HepG2 (cell line): ENCODE measurements around the gene ATOH8. TPM values are rescaled to one million over a fixed set of nuclear protein-coding genes. Genes with fewer than 3 reads are reported as not detected.

Experiments
- ATAC-seq: fragments of 200-7000 bp; cut with Tn5 transposase; 3 replicates; pipeline ENCODE4 v1.9.1; 2020; ENCODE audit warnings: mild to moderate bottlenecking, moderate library complexity
- BruUV-seq: library from RNA; stranded (reverse); fragments of 400-500 nt; replicated peaks from 2 replicates; lab custom pipeline; 2021; lab: Mats Ljungman, UMichigan
- CTCF ChIA-PET: fragments of 300-600 bp; formaldehyde crosslinking; extraction: SDS; loops from one replicate; lab custom pipeline; 2021; ENCODE audit warnings: low total read pairs, inconsistent platforms, low intra/inter-chr PET ratio; lab: Yijun Ruan, JAX
- POLR2A ChIA-PET: fragments of 350-600 bp; sonication (Branson Sonifier 250); formaldehyde crosslinking; loops from one replicate; lab custom pipeline; 2020; ENCODE audit warnings: antibody characterized with exemption, inconsistent platforms; lab: Yijun Ruan, JAX
- DNase-seq: peaks from one replicate; pipeline ENCODE4 v3.0.0-alpha.2; 2015; ENCODE audit warnings: low spot score
- FAIRE-seq: peaks from 3 replicates; lab custom pipeline; 2011; peaks lifted over from hg19 to GRCh38; lab: Jason Lieb, UNC
- H2AFZ ChIP-seq: one replicate; pipeline ENCODE4 v1.6.1; 2011; ENCODE audit warnings: low read length, inconsistent platforms
- H3K27ac ChIP-seq: fragments of 300-600 bp; 3 replicates; pipeline ENCODE4 v1.8.0; 2011; ENCODE audit warnings: mixed run types, mild to moderate bottlenecking, mixed read lengths, low read length, inconsistent platforms; ENCODE audit not compliant: insufficient read depth; ENCODE audit errors: extremely low read length
- H3K27me3 ChIP-seq, 2 experiments: fragments of 200-600 bp in 1 of 2; 2 replicates in 1 of 2; 3 replicates in 1 of 2; pipeline versions ENCODE4 v1.6.0 to v1.8.0; 2011; ENCODE audit warnings: low read length in 2 of 2, mild to moderate bottlenecking in 2 of 2, moderate library complexity in 2 of 2, inconsistent platforms in 1 of 2; ENCODE audit not compliant: insufficient read depth in 2 of 2, control insufficient read depth in 1 of 2
- H3K36me3 ChIP-seq, 2 experiments: fragments of 200-600 bp in 1 of 2; replicated peaks in 1 of 2; 2 replicates in 1 of 2; 3 replicates in 1 of 2; pipeline versions ENCODE4 v1.5.1 to v1.8.0; 2011; ENCODE audit warnings: low read length in 2 of 2, inconsistent platforms in 1 of 2; ENCODE audit not compliant: insufficient read depth in 2 of 2, control insufficient read depth in 1 of 2
- H3K4me1 ChIP-seq: 2 replicates; pipeline ENCODE4 v1.5.1; 2012; ENCODE audit warnings: low read length, inconsistent platforms; ENCODE audit not compliant: insufficient read depth
- H3K4me2 ChIP-seq: 2 replicates; pipeline ENCODE4 v1.6.0; 2011; ENCODE audit warnings: low read depth, low read length, inconsistent platforms
- H3K4me3 ChIP-seq, 3 experiments: fragments of 200-600 bp in 1 of 3; sonication (generic), shearing (Covaris generic) in 1 of 3; replicated peaks in 1 of 3; 2 replicates each; pipeline ENCODE4 v1.5.1; 2011 to 2016; ENCODE audit warnings: low read length in 3 of 3, inconsistent platforms in 2 of 3, low read depth in 2 of 3, mild to moderate bottlenecking in 2 of 3, control low read depth in 1 of 3, mixed read lengths in 1 of 3; ENCODE audit not compliant: insufficient read depth in 1 of 3
- H3K79me2 ChIP-seq: one replicate; pipeline ENCODE4 v1.6.1; 2011; ENCODE audit warnings: low read length, inconsistent platforms; ENCODE audit not compliant: insufficient read depth
- H3K9ac ChIP-seq: 2 replicates; pipeline ENCODE4 v1.6.0; 2011; ENCODE audit warnings: mild to moderate bottlenecking, low read depth, low read length, inconsistent platforms; ENCODE audit not compliant: insufficient read depth
- H3K9me3 ChIP-seq: 2 replicates; pipeline ENCODE4 v1.5.1; 2012; ENCODE audit warnings: mild to moderate bottlenecking, low read length
- H4K20me1 ChIP-seq: 2 replicates; pipeline ENCODE4 v1.6.0; 2011; ENCODE audit warnings: inconsistent platforms, mild to moderate bottlenecking, low read length, moderate library complexity; ENCODE audit not compliant: insufficient read depth
- AGO2 ChIP-seq: fragments of 200-400 bp; formaldehyde crosslinking; optimal IDR thresholded peaks from 2 replicates; pipeline ENCODE3; 2017; ENCODE audit warnings: mild to moderate bottlenecking, low read depth, low read length, moderate library complexity
- HMGA1 ChIP-seq: sonication (generic); formaldehyde crosslinking; conservative IDR thresholded peaks from 2 replicates; pipeline ENCODE4 v1.4.0; 2020; ENCODE audit warnings: missing genetic modification reagents
- HNRNPUL1 ChIP-seq: fragments of 200-400 bp; formaldehyde crosslinking; IDR thresholded peaks from 2 replicates; pipeline ENCODE4 v1.6.1; 2017; ENCODE audit warnings: low read depth, mild to moderate bottlenecking, low read length, moderate library complexity
- PHF20 ChIP-seq: sonication (generic); formaldehyde crosslinking; IDR thresholded peaks from 2 replicates; pipeline ENCODE4 v1.5.0; 2020; ENCODE audit warnings: mild to moderate bottlenecking, missing genetic modification reagents
- PREB ChIP-seq: sonication (generic); formaldehyde crosslinking; IDR thresholded peaks from 2 replicates; pipeline ENCODE4 v1.4.0; 2020; ENCODE audit warnings: missing genetic modification reagents
- SP140L ChIP-seq: sonication (generic); formaldehyde crosslinking; IDR thresholded peaks from 2 replicates; pipeline ENCODE4 v1.4.0; 2020; ENCODE audit warnings: missing genetic modification reagents, borderline replicate concordance
- ZBTB2 ChIP-seq: sonication (generic); formaldehyde crosslinking; IDR thresholded peaks from 2 replicates; pipeline ENCODE4 v1.8.0; 2022; ENCODE audit warnings: low read depth, missing genetic modification reagents
- ZNF33B ChIP-seq: sonication (generic); formaldehyde crosslinking; IDR thresholded peaks from 2 replicates; pipeline ENCODE4 v1.5.1; 2020; ENCODE audit warnings: mild to moderate bottlenecking, missing genetic modification reagents
- ZZZ3 ChIP-seq: sonication (generic); formaldehyde crosslinking; IDR thresholded peaks from 2 replicates; pipeline ENCODE4 v1.4.0; 2020; ENCODE audit warnings: missing genetic modification reagents, mild to moderate bottlenecking, borderline replicate concordance
- WGBS: methylation state at CpG from one replicate; pipeline ENCODE4 v1.1.6; 2017; ENCODE audit warnings: low lambda C conversion rate; 5-methylcytosine and 5-hydroxymethylcytosine counted together
- in situ Hi-C: cut with HindIII; loops from 2 replicates; pipeline ENCODE4 v1.10.0; 2017; ENCODE audit warnings: low pct_unique_long_range_greater_than_20kb; ENCODE audit not compliant: extremely low pct_ligation_motif_present
- intact Hi-C: fragments of 100-400 bp; cut with micrococcal nuclease; formaldehyde crosslinking; loops from one replicate; pipeline ENCODE4 v1.10.0; 2022; ENCODE audit not compliant: unreplicated experiment
- polyA plus RNA-seq, 8 experiments: library from polyadenylated mRNA; depleted of rRNA in 3 of 8; stranded (reverse) in 7 of 8; unstranded in 1 of 8; fragments of >200 nt; fragmentation: Illumina TruSeq in 4 of 8; extraction: Trizol in 4 of 8; gene quantifications; 2 replicates each; pipeline versions ENCODE4 v1.2.1 to v1.2.3, GENCODE V29; 2011 to 2016; ENCODE audit warnings: low read depth in 4 of 8, missing spikeins in 1 of 8, mixed read lengths in 1 of 8; ENCODE audit not compliant: insufficient read depth in 1 of 8
- total RNA-seq, 5 experiments: library from RNA; depleted of rRNA; stranded (reverse); fragments of >200 nt; fragmentation: Illumina TruSeq; extraction: Trizol; gene quantifications; 2 replicates each; pipeline ENCODE4 v1.2.3, GENCODE V29; 2016; ENCODE audit warnings: low read depth in 1 of 5

ATOH8 gene
- total and polyA plus RNA-seq, 2 of the 13 experiments (the other 11 are each of a cell fraction or from before 2014, with no cell fraction given) = 0.13 to 0.61 TPM

GRCh38 chr2:85729825-85730510 lies 23.8 kb upstream of the ATOH8 start (continued):
- TF ChIP-seq HNRNPUL1 (no peak), AGO2 (no peak), ZBTB2 (CRISPR knock-in tag) (no peak)

GRCh38 chr2:85730686-85731230 lies 23.0 kb upstream of the ATOH8 start:
- POLR2A ChIA-PET = no interaction called here
- H3K36me3 ChIP-seq = no peaks in the 10 kb centered on the region
- 74% methylated on average over 10 of the region's 10 CpGs for WGBS
- H3K27me3 ChIP-seq = peaks cover 5 to 38% of the 10 kb centered on the region in 2 experiments
- ATAC-seq = no peak
- no peaks in the 10 kb centered on the region for H3K9me3 ChIP-seq
- in situ Hi-C loops (loop anchor here (10.0 kb wide), 1 partner anchor 344 kb away; no protein-coding TSS in a partner anchor), intact Hi-C loops (no loop called here)
- no peaks in the 10 kb centered on the region for H4K20me1 ChIP-seq
- no TSS peak for BruUV-seq
- no peak for FAIRE-seq
- no peak overlapping the region for H3K27ac ChIP-seq
- CTCF ChIA-PET = interaction anchor here (6.8 kb wide), 1 partner anchor 84 kb away, joined by 106 read pairs; no protein-coding TSS in a partner anchor
- H2AFZ ChIP-seq = no peak overlapping the region
- no peak for DNase-seq
- H3K4me2 ChIP-seq = no peak overlapping the region
- H3K79me2 ChIP-seq = no peaks in the 10 kb centered on the region
- H3K4me1 ChIP-seq = peaks cover 16% of the 10 kb centered on the region; the same call in 1 of the 2 replicates
- TF ChIP-seq ZNF33B (no peak), SP140L (CRISPR knock-in tag) (no peak), PHF20 (CRISPR knock-in tag) (no peak), ZZZ3 (CRISPR knock-in tag) (no peak), HMGA1 (CRISPR knock-in tag) (no peak), PREB (CRISPR knock-in tag) (no peak)
- no peak overlapping the region for H3K9ac ChIP-seq
- no peak overlapping the region for H3K4me3 ChIP-seq
